Panc1 (cell line): ENCODE results near the gene RGS17.

Source experiments
- CTCF ChIP-seq: fragments of 450-650 bp; IDR thresholded peaks from 2 replicates; pipeline ENCODE4 v1.5.1; 2017; ENCODE audit warnings: mild to moderate bottlenecking
- TF ChIP-seq, protein P1 (sequence below), 2 experiments: IDR thresholded peaks; 2 replicates each; pipeline ENCODE4 v1.6.1; 2011 to 2012; ENCODE audit warnings: low read depth in 2 of 2, control low read depth in 1 of 2, low read length in 1 of 2, mild to moderate bottlenecking in 1 of 2, moderate library complexity in 1 of 2; ENCODE audit not compliant: insufficient read depth in 1 of 2

DNA sequence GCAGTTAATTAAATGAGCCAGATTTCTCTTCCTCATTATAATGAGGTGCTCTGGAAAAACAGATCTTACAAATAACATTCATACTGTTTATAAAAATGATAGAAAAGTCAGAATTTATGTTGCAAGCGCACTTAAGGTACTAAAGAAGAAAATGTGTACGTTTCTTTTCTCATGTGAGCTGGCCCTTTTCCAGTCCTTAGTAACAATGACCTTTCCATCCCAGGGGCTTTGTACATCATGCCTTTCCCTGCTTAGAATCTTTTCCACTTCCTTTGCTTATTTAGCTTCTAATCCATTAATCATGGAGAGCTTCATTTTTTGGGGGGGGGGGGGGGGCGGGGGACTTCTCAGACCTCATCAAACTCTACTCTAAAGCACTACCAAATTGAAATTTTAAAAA is 153.0 kb downstream of the RGS17 start:
- TF ChIP-seq CTCF: no peak
- TF ChIP-seq, protein P1, sequence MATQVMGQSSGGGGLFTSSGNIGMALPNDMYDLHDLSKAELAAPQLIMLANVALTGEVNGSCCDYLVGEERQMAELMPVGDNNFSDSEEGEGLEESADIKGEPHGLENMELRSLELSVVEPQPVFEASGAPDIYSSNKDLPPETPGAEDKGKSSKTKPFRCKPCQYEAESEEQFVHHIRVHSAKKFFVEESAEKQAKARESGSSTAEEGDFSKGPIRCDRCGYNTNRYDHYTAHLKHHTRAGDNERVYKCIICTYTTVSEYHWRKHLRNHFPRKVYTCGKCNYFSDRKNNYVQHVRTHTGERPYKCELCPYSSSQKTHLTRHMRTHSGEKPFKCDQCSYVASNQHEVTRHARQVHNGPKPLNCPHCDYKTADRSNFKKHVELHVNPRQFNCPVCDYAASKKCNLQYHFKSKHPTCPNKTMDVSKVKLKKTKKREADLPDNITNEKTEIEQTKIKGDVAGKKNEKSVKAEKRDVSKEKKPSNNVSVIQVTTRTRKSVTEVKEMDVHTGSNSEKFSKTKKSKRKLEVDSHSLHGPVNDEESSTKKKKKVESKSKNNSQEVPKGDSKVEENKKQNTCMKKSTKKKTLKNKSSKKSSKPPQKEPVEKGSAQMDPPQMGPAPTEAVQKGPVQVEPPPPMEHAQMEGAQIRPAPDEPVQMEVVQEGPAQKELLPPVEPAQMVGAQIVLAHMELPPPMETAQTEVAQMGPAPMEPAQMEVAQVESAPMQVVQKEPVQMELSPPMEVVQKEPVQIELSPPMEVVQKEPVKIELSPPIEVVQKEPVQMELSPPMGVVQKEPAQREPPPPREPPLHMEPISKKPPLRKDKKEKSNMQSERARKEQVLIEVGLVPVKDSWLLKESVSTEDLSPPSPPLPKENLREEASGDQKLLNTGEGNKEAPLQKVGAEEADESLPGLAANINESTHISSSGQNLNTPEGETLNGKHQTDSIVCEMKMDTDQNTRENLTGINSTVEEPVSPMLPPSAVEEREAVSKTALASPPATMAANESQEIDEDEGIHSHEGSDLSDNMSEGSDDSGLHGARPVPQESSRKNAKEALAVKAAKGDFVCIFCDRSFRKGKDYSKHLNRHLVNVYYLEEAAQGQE (IDR thresholded peaks at IDR 0.05; ENCODE audit: insufficient read depth in 1 of 2, low read depth in 2 of 2, low read length in 1 of 2): no peak
